Measurements from ENCODE around the gene ARMH4.

Gene ARMH4

GRCh38 chr14:57970594-57970993 is 181.4 kb downstream of the ARMH4 start:
- TF ChIP-seq CTCF (conservative IDR thresholded peaks at IDR 0.05; ENCODE audit: control insufficient read depth, insufficient read depth, low read depth, low read length): no peak

GRCh38 chr14:57970175-57970574 is 181.8 kb downstream of the ARMH4 start:
- TF ChIP-seq CTCF (conservative IDR thresholded peaks at IDR 0.05; ENCODE audit: control insufficient read depth, insufficient read depth, low read depth, low read length): no peak
- no peak overlapping the region for H3K4me3 ChIP-seq (ENCODE audit: control insufficient read depth, low read depth, low read length)
- DNase-seq (ENCODE audit: low read depth): no peak

More at GRCh38 chr14:57970594-57970993, 181.4 kb downstream of the ARMH4 start:
- no peak overlapping the region for H3K4me3 ChIP-seq (ENCODE audit: control insufficient read depth, low read depth, low read length)
- no peak for DNase-seq (ENCODE audit: low read depth)

- no peak for TF ChIP-seq CTCF (conservative IDR thresholded peaks at IDR 0.05; ENCODE audit: control insufficient read depth, insufficient read depth, low read depth, low read length)
- no peak overlapping the region for H3K4me3 ChIP-seq (ENCODE audit: control insufficient read depth, low read depth, low read length)
- no peak for DNase-seq (ENCODE audit: low read depth)
Observed at GRCh38 chr14:57963071-57963470, 188.9 kb downstream of the ARMH4 start.

- DNase-seq (ENCODE audit: low read depth): no peak
- no peak overlapping the region for H3K4me3 ChIP-seq (ENCODE audit: control insufficient read depth, low read depth, low read length)
- no peak for TF ChIP-seq CTCF (conservative IDR thresholded peaks at IDR 0.05; ENCODE audit: control insufficient read depth, insufficient read depth, low read depth, low read length)
Observed at GRCh38 chr14:57962325-57963035, 189.5 kb downstream of the ARMH4 start.

- no peak for DNase-seq (ENCODE audit: low read depth)
- TF ChIP-seq CTCF (conservative IDR thresholded peaks at IDR 0.05; ENCODE audit: control insufficient read depth, insufficient read depth, low read depth, low read length): no peak
- H3K4me3 ChIP-seq (ENCODE audit: control insufficient read depth, low read depth, low read length): no peak overlapping the region
Observed at GRCh38 chr14:57961786-57962060, 190.3 kb downstream of the ARMH4 start.

- TF ChIP-seq CTCF (conservative IDR thresholded peaks at IDR 0.05; ENCODE audit: control insufficient read depth, insufficient read depth, low read depth, low read length): no peak
- H3K4me3 ChIP-seq (ENCODE audit: control insufficient read depth, low read depth, low read length): no peak overlapping the region
- no peak for DNase-seq (ENCODE audit: low read depth)
Observed at GRCh38 chr14:57960946-57961785, 190.8 kb downstream of the ARMH4 start.
